PC-9 (cell line): Measurements from ENCODE around the gene TEP1.

Experiments used
- EZH2 ChIP-seq: fragments of 200-600 bp; sonication (generic); IDR thresholded peaks from 2 replicates; pipeline ENCODE4 v1.8.0; 2017; ENCODE audit warnings: antibody characterized with exemption, low read depth
- TF ChIP-seq, protein P1 (sequence below): fragments of 200-600 bp; sonication (generic); conservative IDR thresholded peaks from 2 replicates; pipeline ENCODE4 v1.6.1; 2017; ENCODE audit warnings: mixed run types, antibody characterized with exemption, mild to moderate bottlenecking, moderate library complexity

DNA sequence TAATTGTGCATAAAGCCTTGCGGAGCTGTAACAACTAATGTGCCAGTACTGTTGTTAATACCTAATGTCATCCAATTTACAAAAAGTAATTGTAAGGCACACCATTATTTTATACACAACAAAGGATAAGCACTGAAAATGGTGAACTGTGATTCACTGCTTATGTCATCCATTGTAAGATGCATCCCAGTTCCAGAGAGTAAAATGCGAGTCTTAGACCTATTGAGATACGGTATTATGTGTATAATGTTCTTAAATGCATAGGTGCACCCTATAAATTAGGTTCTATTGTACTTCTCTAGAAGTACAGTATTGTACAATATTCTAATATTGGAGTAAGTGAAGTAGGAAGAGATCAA lies 69.5 kb downstream of the TEP1 start:
- TF ChIP-seq, protein P1, sequence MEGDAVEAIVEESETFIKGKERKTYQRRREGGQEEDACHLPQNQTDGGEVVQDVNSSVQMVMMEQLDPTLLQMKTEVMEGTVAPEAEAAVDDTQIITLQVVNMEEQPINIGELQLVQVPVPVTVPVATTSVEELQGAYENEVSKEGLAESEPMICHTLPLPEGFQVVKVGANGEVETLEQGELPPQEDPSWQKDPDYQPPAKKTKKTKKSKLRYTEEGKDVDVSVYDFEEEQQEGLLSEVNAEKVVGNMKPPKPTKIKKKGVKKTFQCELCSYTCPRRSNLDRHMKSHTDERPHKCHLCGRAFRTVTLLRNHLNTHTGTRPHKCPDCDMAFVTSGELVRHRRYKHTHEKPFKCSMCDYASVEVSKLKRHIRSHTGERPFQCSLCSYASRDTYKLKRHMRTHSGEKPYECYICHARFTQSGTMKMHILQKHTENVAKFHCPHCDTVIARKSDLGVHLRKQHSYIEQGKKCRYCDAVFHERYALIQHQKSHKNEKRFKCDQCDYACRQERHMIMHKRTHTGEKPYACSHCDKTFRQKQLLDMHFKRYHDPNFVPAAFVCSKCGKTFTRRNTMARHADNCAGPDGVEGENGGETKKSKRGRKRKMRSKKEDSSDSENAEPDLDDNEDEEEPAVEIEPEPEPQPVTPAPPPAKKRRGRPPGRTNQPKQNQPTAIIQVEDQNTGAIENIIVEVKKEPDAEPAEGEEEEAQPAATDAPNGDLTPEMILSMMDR: no peak
- no peak for TF ChIP-seq EZH2
